IPS-NIHi11 (cell line): ENCODE measurements around the gene KLK1.
"Not testable (repeated sequence)": the region's sequence is repeated elsewhere in the genome, so short reads cannot be mapped to it uniquely, and the experiment has no call there.

Source experiments
- DNase-seq: peaks from one replicate; pipeline ENCODE4 v3.0.0; 2012; ENCODE audit warnings: mixed read lengths, low spot score

The KLK1 gene

GRCh38 chr19:50814883-50815282, 8.7 kb downstream of the KLK1 start:
- no peak for DNase-seq

- DNase-seq, result no peak
These were observed 11.1 kb downstream of the KLK1 start for GRCh38 chr19:50812474-50812873.

- not testable (repeated sequence) for DNase-seq
These were observed 11.9 kb downstream of the KLK1 start for GRCh38 chr19:50811622-50812238.

- no peak for DNase-seq
These were observed 14.7 kb downstream of the KLK1 start for GRCh38 chr19:50808856-50809255.

GRCh38 chr19:50804420-50805272, 18.9 kb downstream of the KLK1 start:
- DNase-seq, result peak; percentile 96

- DNase-seq, result peak; percentile 64
These were observed 19.8 kb downstream of the KLK1 start for GRCh38 chr19:50803633-50804419.

- DNase-seq, result no peak
These were observed 22.5 kb downstream of the KLK1 start for GRCh38 chr19:50801107-50801506.

GRCh38 chr19:50799547-50799851, 24.1 kb downstream of the KLK1 start:
- no peak for DNase-seq

- DNase-seq, result no peak
These were observed 24.7 kb downstream of the KLK1 start for GRCh38 chr19:50798659-50799546.

GRCh38 chr19:50797781-50798658, 25.6 kb downstream of the KLK1 start:
- DNase-seq, result no peak

GRCh38 chr19:50797429-50797780, 26.2 kb downstream of the KLK1 start:
- no peak for DNase-seq

- no peak for DNase-seq
These were observed 26.8 kb downstream of the KLK1 start for GRCh38 chr19:50796634-50797428.

- no peak for DNase-seq
These were observed 27.4 kb downstream of the KLK1 start for GRCh38 chr19:50796128-50796633.

GRCh38 chr19:50795664-50796073, 27.9 kb downstream of the KLK1 start:
- DNase-seq, result no peak

- DNase-seq, result peak; percentile 70
These were observed 28.5 kb downstream of the KLK1 start for GRCh38 chr19:50794876-50795663.

- DNase-seq, result peak; percentile 70
These were observed 29.3 kb downstream of the KLK1 start for GRCh38 chr19:50794074-50794875.

GRCh38 chr19:50793558-50794065, 30.0 kb downstream of the KLK1 start:
- no peak for DNase-seq
